Activated naive CD4-positive, alpha-beta T cell (primary cell): ENCODE results near the gene CACNG8.
"Not testable (repeated sequence)": the region's sequence is repeated elsewhere in the genome, so short reads cannot be mapped to it uniquely, and the experiment has no call there.

Source experiments
- DNase-seq, 4 experiments: peaks; one replicate each; lab custom pipeline; 2025; lab: John Stamatoyannopoulos, UW

The CACNG8 gene

GRCh38 chr19:53962887-53963431, at the start of gene CACNG8:
CACNG8 (plus strand) TSS chr19:53962937.
- no peak for DNase-seq

- DNase-seq = no peak
Observed at GRCh38 chr19:53915000-53915399, 47.7 kb upstream of the CACNG8 start.

GRCh38 chr19:53916004-53916403, 46.7 kb upstream of the CACNG8 start:
- DNase-seq = no peak

- no peak for DNase-seq
Observed at GRCh38 chr19:53917356-53917755, 45.4 kb upstream of the CACNG8 start.

- peak in 1 of 4 experiments; percentile 6 for DNase-seq
Observed at GRCh38 chr19:53927739-53928138, 35.0 kb upstream of the CACNG8 start.

- no peak for DNase-seq
Observed at GRCh38 chr19:53936029-53936428, 26.7 kb upstream of the CACNG8 start.

GRCh38 chr19:53942001-53942786, 20.5 kb upstream of the CACNG8 start:
- DNase-seq = no peak

GRCh38 chr19:53944416-53944815, 18.3 kb upstream of the CACNG8 start:
- DNase-seq = no peak

- DNase-seq = no peak
Observed at GRCh38 chr19:53944933-53945332, 17.8 kb upstream of the CACNG8 start.

- no peak for DNase-seq
Observed at GRCh38 chr19:53945441-53945840, 17.3 kb upstream of the CACNG8 start.

GRCh38 chr19:53945998-53946397, 16.7 kb upstream of the CACNG8 start:
- DNase-seq = no peak

- DNase-seq = no peak
Observed at GRCh38 chr19:53947624-53948023, 15.1 kb upstream of the CACNG8 start.

GRCh38 chr19:53948611-53949010, 14.1 kb upstream of the CACNG8 start:
- not testable (repeated sequence) for DNase-seq

GRCh38 chr19:53951436-53951835, 11.3 kb upstream of the CACNG8 start:
- DNase-seq = no peak

GRCh38 chr19:53951947-53952346, 10.8 kb upstream of the CACNG8 start:
- DNase-seq = no peak

GRCh38 chr19:53953383-53953782, 9.4 kb upstream of the CACNG8 start:
- DNase-seq = no peak

GRCh38 chr19:53957448-53958167, 5.1 kb upstream of the CACNG8 start:
- no peak for DNase-seq

GRCh38 chr19:53958168-53958571, 4.6 kb upstream of the CACNG8 start:
- no peak for DNase-seq

- no peak for DNase-seq
Observed at GRCh38 chr19:53958823-53959757, 3.6 kb upstream of the CACNG8 start.

- DNase-seq = no peak
Observed at GRCh38 chr19:53960187-53960586, 2.5 kb upstream of the CACNG8 start.

GRCh38 chr19:53960886-53961285, 1.9 kb upstream of the CACNG8 start:
- DNase-seq = no peak
